Measurements from ENCODE around the gene TJP2.

The TJP2 gene

GRCh38 chr9:69140123-69140735 lies 33.8 kb upstream of the TJP2 start:
- Histone ChIP-seq H3K4me3 (ENCODE audit: insufficient read depth, low read depth, low read length, poor library complexity, severe bottlenecking) (no peak overlapping the region), H3K4me1 (ENCODE audit: control insufficient read depth, insufficient read depth, low read length, poor library complexity, severe bottlenecking) (no peaks in the 10 kb centered on the region), H3K27ac (ENCODE audit: insufficient read depth, low read length, poor library complexity, severe bottlenecking) (no peak overlapping the region), H3K9me3 (ENCODE audit: control insufficient read depth, low read length) (no peaks in the 10 kb centered on the region), H3K36me3 (ENCODE audit: control insufficient read depth, insufficient read depth, low read length) (no peaks in the 10 kb centered on the region), H3K27me3 (replicated peaks; ENCODE audit: control insufficient read depth, insufficient read depth, low read length, poor library complexity, severe bottlenecking) (no peaks in the 10 kb centered on the region)
- DNase-seq, result no peak

- DNase-seq, result no peak
- Histone ChIP-seq H3K27ac (ENCODE audit: insufficient read depth, low read length, poor library complexity, severe bottlenecking) (no peak overlapping the region), H3K36me3 (ENCODE audit: control insufficient read depth, insufficient read depth, low read length) (no peaks in the 10 kb centered on the region), H3K4me1 (ENCODE audit: control insufficient read depth, insufficient read depth, low read length, poor library complexity, severe bottlenecking) (no peaks in the 10 kb centered on the region), H3K4me3 (ENCODE audit: insufficient read depth, low read depth, low read length, poor library complexity, severe bottlenecking) (no peak overlapping the region), H3K9me3 (ENCODE audit: control insufficient read depth, low read length) (no peaks in the 10 kb centered on the region), H3K27me3 (replicated peaks; ENCODE audit: control insufficient read depth, insufficient read depth, low read length, poor library complexity, severe bottlenecking) (no peaks in the 10 kb centered on the region)
Measured at GRCh38 chr9:69141851-69142250, 32.2 kb upstream of the TJP2 start.

- DNase-seq, result no peak
- H3K4me3 ChIP-seq (ENCODE audit: insufficient read depth, low read depth, low read length, poor library complexity, severe bottlenecking), result no peak overlapping the region
- no peaks in the 10 kb centered on the region for H3K27me3 ChIP-seq (replicated peaks; ENCODE audit: control insufficient read depth, insufficient read depth, low read length, poor library complexity, severe bottlenecking)
- no peaks in the 10 kb centered on the region for H3K9me3 ChIP-seq (ENCODE audit: control insufficient read depth, low read length)
- H3K36me3 ChIP-seq (ENCODE audit: control insufficient read depth, insufficient read depth, low read length), result no peaks in the 10 kb centered on the region
- no peaks in the 10 kb centered on the region for H3K4me1 ChIP-seq (ENCODE audit: control insufficient read depth, insufficient read depth, low read length, poor library complexity, severe bottlenecking)
- H3K27ac ChIP-seq (ENCODE audit: insufficient read depth, low read length, poor library complexity, severe bottlenecking), result no peak overlapping the region
Measured at GRCh38 chr9:69143291-69143690, 30.8 kb upstream of the TJP2 start.

GRCh38 chr9:69145144-69145715 lies 28.8 kb upstream of the TJP2 start:
- no peak overlapping the region for H3K27ac ChIP-seq (ENCODE audit: insufficient read depth, low read length, poor library complexity, severe bottlenecking)
- H3K27me3 ChIP-seq (replicated peaks; ENCODE audit: control insufficient read depth, insufficient read depth, low read length, poor library complexity, severe bottlenecking), result no peaks in the 10 kb centered on the region
- no peak overlapping the region for H3K4me3 ChIP-seq (ENCODE audit: insufficient read depth, low read depth, low read length, poor library complexity, severe bottlenecking)
- no peaks in the 10 kb centered on the region for H3K9me3 ChIP-seq (ENCODE audit: control insufficient read depth, low read length)
- no peaks in the 10 kb centered on the region for H3K36me3 ChIP-seq (ENCODE audit: control insufficient read depth, insufficient read depth, low read length)
- no peak for DNase-seq
- no peaks in the 10 kb centered on the region for H3K4me1 ChIP-seq (ENCODE audit: control insufficient read depth, insufficient read depth, low read length, poor library complexity, severe bottlenecking)

- Histone ChIP-seq H3K36me3 (ENCODE audit: control insufficient read depth, insufficient read depth, low read length) (no peaks in the 10 kb centered on the region), H3K27ac (ENCODE audit: insufficient read depth, low read length, poor library complexity, severe bottlenecking) (no peak overlapping the region), H3K9me3 (ENCODE audit: control insufficient read depth, low read length) (no peaks in the 10 kb centered on the region), H3K27me3 (replicated peaks; ENCODE audit: control insufficient read depth, insufficient read depth, low read length, poor library complexity, severe bottlenecking) (no peaks in the 10 kb centered on the region), H3K4me3 (ENCODE audit: insufficient read depth, low read depth, low read length, poor library complexity, severe bottlenecking) (no peak overlapping the region), H3K4me1 (ENCODE audit: control insufficient read depth, insufficient read depth, low read length, poor library complexity, severe bottlenecking) (no peaks in the 10 kb centered on the region)
- no peak for DNase-seq
Measured at GRCh38 chr9:69147041-69147834, 26.8 kb upstream of the TJP2 start.

- Histone ChIP-seq H3K4me1 (ENCODE audit: control insufficient read depth, insufficient read depth, low read length, poor library complexity, severe bottlenecking) (no peaks in the 10 kb centered on the region), H3K9me3 (ENCODE audit: control insufficient read depth, low read length) (no peaks in the 10 kb centered on the region), H3K27ac (ENCODE audit: insufficient read depth, low read length, poor library complexity, severe bottlenecking) (no peak overlapping the region), H3K27me3 (replicated peaks; ENCODE audit: control insufficient read depth, insufficient read depth, low read length, poor library complexity, severe bottlenecking) (no peaks in the 10 kb centered on the region), H3K36me3 (ENCODE audit: control insufficient read depth, insufficient read depth, low read length) (no peaks in the 10 kb centered on the region), H3K4me3 (ENCODE audit: insufficient read depth, low read depth, low read length, poor library complexity, severe bottlenecking) (no peak overlapping the region)
- no peak for DNase-seq
Measured at GRCh38 chr9:69149321-69149807, 24.7 kb upstream of the TJP2 start.

GRCh38 chr9:69151506-69151905 lies 22.6 kb upstream of the TJP2 start:
- no peaks in the 10 kb centered on the region for H3K27me3 ChIP-seq (replicated peaks; ENCODE audit: control insufficient read depth, insufficient read depth, low read length, poor library complexity, severe bottlenecking)

GRCh38 chr9:69153707-69154521 lies 20.2 kb upstream of the TJP2 start:
- no peaks in the 10 kb centered on the region for H3K9me3 ChIP-seq (ENCODE audit: control insufficient read depth, low read length)
- no peak for DNase-seq
- H3K36me3 ChIP-seq (ENCODE audit: control insufficient read depth, insufficient read depth, low read length), result no peaks in the 10 kb centered on the region
- H3K4me1 ChIP-seq (ENCODE audit: control insufficient read depth, insufficient read depth, low read length, poor library complexity, severe bottlenecking), result no peaks in the 10 kb centered on the region
- H3K27me3 ChIP-seq (replicated peaks; ENCODE audit: control insufficient read depth, insufficient read depth, low read length, poor library complexity, severe bottlenecking), result no peaks in the 10 kb centered on the region
- H3K27ac ChIP-seq (ENCODE audit: insufficient read depth, low read length, poor library complexity, severe bottlenecking), result no peak overlapping the region
- no peak overlapping the region for H3K4me3 ChIP-seq (ENCODE audit: insufficient read depth, low read depth, low read length, poor library complexity, severe bottlenecking)

More at GRCh38 chr9:69151506-69151905, 22.6 kb upstream of the TJP2 start:
- Histone ChIP-seq H3K4me1 (ENCODE audit: control insufficient read depth, insufficient read depth, low read length, poor library complexity, severe bottlenecking) (no peaks in the 10 kb centered on the region), H3K9me3 (ENCODE audit: control insufficient read depth, low read length) (no peaks in the 10 kb centered on the region), H3K36me3 (ENCODE audit: control insufficient read depth, insufficient read depth, low read length) (no peaks in the 10 kb centered on the region), H3K27ac (ENCODE audit: insufficient read depth, low read length, poor library complexity, severe bottlenecking) (no peak overlapping the region), H3K4me3 (ENCODE audit: insufficient read depth, low read depth, low read length, poor library complexity, severe bottlenecking) (no peak overlapping the region)
- DNase-seq, result no peak

GRCh38 chr9:69155341-69156030 lies 18.6 kb upstream of the TJP2 start:
- DNase-seq, result no peak
- H3K27me3 ChIP-seq (replicated peaks; ENCODE audit: control insufficient read depth, insufficient read depth, low read length, poor library complexity, severe bottlenecking), result no peaks in the 10 kb centered on the region
- no peaks in the 10 kb centered on the region for H3K36me3 ChIP-seq (ENCODE audit: control insufficient read depth, insufficient read depth, low read length)
- no peak overlapping the region for H3K27ac ChIP-seq (ENCODE audit: insufficient read depth, low read length, poor library complexity, severe bottlenecking)
- H3K4me3 ChIP-seq (ENCODE audit: insufficient read depth, low read depth, low read length, poor library complexity, severe bottlenecking), result no peak overlapping the region
- no peaks in the 10 kb centered on the region for H3K4me1 ChIP-seq (ENCODE audit: control insufficient read depth, insufficient read depth, low read length, poor library complexity, severe bottlenecking)
- no peaks in the 10 kb centered on the region for H3K9me3 ChIP-seq (ENCODE audit: control insufficient read depth, low read length)
